GM21786 (cell line): ENCODE results near the gene ATXN7L1.
"Not testable (repeated sequence)": the region's sequence is repeated elsewhere in the genome, so short reads cannot be mapped to it uniquely, and the experiment has no call there.

Experiments
- ATAC-seq: cut with Tn5 transposase; IDR thresholded peaks from one replicate; pipeline ENCODE4 v1.9.1; 2021; ENCODE audit not compliant: unreplicated experiment

The ATXN7L1 gene

DNA sequence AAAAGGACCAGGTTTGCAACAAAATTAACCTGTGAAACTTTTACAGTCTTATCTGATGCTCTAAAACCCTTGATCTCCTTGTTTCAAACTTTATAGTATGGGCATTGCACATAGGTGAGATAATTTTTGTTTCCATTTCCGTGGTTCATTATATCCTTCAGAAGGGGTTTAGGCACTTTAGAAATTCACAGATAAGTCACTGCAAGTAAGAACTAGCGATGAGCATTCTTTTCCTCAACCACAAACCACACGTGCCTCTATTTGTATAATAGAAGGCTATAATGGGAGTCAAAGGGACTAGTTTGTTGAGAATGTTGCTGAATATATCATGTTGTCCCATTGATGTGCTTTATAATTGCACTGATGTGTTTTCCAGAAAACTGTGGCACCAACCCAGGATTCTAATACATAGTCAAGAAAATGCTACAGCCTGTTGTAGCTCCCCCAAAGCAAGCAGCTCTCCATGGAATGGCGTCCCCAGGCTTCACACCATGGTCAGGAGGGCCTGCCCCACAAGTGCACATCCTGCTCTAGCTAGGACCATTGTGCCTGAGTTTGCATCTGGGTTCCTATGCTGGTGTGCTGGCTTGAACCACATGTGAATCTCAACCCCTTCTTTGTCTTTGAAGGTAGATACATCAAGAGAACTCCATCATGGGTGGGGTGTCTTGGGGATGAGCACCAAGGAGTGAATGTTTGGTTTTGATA, 14.0 kb upstream of the ATXN7L1 start:
- ATAC-seq: no peak

DNA sequence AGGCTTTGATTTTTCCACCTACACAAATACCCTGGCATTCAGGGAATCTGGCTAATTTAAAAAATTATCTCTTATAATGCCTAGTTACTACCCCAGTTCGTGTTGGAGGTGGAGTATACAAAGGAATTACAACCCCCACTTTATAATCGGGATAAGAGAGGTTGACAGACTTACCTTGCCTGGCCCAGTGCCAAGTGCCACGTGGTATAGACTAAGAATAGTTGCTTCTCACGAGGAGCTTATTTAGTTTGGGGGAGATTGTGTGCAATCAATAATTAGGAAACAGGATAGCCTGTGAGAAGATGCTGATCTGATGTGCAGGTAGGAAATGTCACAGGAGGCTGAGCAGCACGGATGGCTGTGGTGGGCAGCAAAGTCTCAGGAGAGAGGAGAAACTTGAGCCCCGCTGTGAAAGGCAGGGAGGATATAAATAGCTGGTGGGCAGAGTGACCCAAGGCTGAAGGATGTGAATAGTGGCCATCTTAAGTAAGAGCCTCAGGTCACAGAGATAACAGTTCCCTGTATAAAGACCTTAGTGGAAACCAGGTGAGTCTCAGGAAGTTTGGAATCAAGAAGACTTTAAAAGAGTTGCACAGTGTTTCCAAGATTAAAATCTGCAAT, 11.3 kb upstream of the ATXN7L1 start:
- no peak for ATAC-seq

DNA sequence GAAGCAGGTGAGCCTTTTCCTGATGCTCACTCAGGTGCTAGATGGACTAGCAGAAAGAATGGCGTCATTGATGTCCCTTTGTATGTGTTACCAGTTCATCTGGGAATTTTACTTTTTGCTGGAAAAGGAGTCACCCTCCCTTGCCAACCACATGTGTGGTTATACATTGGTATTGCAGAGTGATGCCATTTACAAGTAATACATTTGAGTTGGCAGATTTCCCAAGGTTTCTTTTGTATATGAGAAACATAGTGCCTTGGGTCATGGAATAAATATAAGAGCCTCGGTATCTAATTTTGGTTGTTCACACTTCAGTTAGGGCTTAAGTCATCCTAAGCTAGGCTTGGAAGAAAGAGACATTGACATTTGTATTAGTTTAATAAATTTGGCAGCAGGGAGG, 10.4 kb upstream of the ATXN7L1 start:
- ATAC-seq: no peak

DNA sequence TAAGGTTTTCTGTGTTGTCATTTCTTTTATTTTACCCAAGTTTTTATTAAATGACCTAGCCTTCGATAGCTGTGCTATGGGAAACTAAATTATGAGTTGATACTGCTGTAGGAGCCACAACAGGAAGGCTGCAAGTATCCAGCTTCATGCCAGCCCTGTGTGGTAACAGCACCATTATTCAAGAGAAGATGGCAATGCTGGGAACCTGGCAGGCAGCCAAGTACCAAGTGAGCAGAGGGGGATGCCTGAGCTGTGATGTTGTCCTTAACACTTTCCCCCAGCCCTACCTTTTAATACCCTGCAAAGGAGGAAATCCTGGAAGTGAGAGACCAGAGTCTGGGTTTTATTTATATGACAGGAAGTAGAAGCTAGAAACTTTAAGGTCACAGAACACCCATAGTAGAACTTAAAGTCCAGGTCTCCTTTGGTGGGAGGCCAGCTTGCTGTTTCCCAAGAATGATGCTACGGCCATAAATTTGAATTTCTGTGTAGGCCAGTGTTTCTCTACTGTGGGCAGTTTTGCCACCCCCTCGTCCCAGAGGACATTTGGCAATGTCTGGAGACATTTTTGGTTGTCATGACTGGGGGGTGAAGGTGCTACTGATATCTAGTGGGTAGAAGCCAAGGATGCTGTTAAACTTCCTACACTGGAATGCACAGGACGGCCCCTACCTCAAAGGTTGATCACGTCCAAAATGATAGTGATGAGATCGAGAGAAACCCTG, 9.2 kb upstream of the ATXN7L1 start:
- ATAC-seq: no peak

DNA sequence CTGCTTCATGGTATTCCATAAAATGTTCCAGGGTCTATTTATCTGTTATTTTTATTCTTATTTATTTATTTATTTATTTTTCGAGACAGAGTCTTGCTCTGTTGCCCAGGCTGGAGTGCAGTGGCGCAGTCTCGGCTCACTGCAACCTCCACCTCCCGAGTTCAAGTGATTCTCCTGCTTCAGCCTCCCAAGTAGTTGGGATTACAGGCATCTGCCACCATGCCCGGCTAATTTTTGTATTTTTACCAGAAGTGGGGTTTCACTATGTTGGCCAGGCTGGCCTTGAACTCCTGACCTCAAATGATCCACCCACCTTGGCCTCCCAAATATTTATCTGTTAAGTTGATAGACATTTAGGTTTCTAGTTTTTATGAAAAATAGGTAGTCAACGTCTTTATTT, 6.8 kb upstream of the ATXN7L1 start:
- not testable (repeated sequence) for ATAC-seq

DNA sequence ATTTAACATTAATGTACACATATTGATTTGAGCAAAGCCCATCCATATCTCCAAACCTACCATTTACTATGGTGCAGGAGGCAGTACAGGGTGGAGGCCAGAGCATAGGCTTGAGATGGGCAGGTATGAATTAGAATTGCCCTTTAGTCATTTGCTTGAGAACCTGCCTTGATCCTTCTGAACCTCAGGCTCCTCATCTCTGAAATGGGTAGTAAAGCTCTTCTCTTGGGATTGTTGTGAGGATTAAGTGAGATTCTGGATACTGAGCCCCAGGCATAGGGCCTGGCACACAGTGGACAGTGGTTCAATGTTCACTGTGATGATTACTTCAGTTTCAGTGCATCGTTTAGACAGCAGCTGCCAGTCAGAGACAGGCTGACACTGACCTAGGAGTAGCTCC, 5.0 kb upstream of the ATXN7L1 start:
- ATAC-seq: no peak

DNA sequence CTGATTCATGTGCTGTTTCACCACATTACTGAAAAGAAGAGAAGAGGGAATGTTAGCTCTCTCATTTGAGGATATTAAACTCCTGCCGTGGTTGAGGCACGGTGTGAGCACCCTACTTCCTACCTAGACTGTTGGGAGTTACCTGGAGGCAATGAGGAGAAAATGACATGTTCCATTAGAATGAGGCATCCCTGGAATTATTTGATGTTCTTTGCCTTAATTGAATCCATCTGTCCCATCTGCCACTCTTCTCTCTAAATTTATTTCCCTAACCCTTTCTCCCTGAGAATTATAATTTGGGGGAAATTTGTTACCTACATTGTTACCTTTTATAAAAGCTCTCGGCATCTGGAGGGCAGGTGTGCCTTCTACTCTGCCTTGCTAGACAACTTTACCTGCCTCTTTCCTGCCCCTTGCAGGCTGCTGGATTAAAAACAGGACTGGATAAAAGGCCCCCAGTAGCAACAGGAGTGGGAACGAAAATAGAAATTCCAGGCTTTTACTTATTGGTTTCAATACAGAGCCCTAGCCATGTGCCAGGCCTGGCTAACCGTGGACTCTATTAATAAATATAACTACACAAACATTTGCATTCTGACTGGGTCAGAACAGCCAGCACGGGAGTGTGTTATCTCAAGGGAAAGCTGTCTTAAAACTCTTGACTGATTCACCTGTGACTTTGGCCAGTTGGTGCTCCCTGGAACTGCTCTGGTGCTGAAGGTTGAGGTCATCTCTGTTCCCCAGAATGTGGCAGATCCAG, 4.4 kb upstream of the ATXN7L1 start:
- no peak for ATAC-seq

DNA sequence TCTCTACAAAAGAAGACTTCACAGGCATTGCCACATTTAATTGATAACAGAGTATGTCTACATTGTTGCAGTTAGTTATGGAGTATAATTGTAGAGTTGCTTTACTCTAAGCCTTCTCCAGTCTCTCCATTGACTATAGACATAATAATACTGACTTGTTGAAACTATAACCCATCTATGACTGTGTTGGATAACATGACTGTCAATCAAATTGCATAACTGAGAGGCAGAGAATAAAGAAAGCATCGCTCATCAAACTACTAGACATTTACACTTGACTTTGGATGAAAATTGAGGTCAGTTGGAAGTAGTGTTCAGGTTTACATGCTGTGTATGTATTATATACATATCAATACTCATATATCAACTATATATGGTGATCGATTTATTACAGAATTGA, 3.4 kb upstream of the ATXN7L1 start:
- no peak for ATAC-seq

DNA sequence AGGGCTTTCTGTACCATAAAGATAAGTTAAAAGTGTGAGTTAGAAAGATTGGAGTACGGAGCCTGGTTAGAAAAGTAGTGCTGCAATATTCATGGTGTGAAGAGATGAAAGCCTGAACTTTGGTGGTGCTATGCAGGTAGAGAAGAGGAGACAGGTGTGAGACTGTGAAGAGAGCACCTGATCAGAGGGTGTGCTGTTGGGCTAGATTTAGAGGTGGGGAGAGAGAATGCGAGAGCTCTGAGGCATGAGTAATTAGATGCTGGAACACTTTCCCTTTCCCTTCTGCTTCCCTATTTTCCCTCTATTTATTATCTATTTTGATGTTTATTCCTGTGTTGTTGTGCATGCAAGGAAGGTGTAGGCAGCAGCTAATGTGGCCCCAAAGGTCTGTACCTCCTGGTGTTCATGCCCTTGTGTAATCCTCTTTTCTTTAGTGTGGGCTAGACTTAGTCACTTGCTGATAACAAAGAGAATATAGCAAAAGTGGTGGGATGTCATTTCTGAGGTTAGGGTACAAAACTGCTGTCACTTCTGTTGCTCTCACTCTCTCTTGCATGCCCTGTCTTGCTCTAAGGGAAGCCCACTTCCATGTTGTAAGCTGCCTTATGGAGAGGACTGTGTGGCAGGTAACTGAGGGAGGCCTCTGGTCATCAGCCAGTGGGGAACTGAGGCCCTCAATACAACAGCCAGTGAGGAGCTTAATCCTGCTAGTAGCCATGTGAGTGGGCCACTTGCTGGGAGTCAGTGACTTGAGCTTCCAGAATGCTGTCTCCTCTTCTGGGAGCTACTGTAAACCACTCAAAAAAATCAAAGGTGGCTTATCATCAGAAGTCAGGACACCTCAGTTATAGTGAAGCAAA, 2.6 kb upstream of the ATXN7L1 start:
- ATAC-seq: no peak

DNA sequence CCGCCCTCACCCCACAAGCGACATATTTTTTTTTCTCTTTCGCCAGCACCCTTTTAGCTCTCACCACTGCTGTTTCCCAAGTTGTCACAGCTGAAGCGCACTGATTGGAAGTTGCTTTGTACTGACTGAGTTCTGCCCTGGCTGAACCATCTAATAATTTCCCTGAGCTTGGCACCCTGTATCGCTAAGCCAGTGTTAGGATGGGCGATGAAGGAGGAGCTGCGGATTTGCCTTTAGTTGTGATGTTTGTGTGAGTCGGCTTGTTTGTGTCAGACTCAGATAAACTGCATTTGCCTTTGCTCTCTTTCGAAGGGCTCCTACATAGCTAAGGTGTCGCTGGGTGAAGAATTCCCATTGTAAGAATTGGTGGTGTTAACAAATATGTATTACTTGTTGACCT, 1.3 kb upstream of the ATXN7L1 start:
- no peak for ATAC-seq

DNA sequence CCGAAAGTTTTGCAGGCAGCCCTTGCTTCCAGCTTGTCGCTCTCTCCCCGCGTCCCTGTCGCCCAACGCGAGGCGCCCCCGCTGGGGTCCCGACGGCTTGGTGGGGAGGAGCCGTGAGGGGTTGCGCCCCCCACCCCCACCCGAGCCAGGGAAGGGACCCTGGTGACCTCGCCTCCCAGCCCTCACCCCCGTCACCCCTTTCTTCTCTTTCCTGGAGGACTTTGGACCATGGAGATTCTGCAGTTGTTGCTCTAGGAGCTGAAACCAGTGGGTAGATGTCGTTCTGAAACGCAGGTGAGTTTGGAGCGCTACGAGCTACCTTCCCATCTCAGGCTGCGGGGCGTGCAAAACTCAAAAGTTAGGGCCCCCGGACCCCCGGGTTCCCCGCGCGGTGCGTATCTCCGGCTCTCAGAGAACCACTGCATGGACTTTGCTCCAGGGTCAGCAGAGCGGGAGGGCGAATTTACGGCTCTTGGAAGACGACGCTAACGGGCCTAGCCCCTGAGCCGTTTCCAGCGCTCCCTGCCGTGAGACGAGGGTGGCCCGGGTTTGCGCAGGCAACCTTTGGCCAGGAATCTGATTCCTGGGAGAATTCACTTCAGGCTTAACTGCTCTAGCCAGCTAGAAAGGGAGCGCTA, 684 bp upstream of the ATXN7L1 start:
- no peak for ATAC-seq

DNA sequence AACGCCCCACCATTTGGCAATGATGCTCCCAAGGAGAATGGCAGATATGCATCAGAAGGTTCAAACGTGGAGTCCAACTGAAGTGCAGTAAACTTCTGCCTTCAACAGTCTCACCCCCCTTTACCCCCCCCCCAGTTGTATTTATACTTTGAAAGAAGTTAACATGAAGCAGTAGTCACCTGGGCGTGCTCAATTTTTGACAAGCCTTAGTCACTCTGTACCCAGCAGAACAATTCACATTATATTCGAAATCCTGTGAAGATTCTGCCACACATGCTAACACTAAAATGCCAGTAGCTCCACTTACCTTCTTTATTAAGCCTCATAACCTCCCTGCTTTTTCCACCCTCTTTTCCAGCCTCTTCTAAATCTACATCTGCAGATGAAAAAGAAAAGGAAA, 894 bp downstream of the ATXN7L1 start:
- ATAC-seq: no peak

DNA sequence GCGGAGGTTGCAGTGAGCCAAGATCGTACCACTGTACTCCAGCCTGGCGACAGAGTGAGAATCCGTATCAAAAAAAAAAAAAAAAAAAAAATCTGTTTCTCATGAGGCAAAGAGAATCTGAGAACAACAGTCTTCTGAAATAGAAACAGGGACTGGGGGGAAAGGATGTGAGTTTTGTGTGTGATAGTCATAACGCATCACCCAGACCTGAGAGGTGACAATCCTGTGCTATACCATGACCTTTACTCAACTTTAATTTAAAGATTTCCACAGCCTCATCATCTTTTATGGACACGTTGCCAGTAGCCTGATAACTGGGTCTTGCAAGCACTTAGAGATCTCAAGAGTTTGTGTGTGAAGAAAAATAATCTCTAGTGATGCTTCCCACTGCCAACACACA, 2.3 kb downstream of the ATXN7L1 start:
- ATAC-seq: no peak

DNA sequence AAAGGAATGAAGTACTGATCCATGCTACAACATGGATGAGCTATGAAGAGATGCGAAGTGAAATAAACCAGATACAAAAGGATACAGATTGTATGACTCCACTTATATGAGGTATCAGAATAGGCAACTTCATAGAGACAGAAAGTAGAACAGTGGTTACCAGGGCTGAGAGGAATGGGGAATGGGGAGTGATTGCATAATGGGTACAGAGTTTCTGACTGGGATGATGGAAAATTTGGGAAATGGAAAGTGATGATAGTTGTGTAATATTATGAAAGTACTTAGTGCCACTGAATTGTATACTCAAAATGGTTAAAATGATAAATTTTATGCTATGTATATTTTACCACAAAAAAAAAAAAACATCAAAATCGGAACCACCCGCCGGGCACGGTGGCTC, 3.9 kb downstream of the ATXN7L1 start:
- no peak for ATAC-seq

DNA sequence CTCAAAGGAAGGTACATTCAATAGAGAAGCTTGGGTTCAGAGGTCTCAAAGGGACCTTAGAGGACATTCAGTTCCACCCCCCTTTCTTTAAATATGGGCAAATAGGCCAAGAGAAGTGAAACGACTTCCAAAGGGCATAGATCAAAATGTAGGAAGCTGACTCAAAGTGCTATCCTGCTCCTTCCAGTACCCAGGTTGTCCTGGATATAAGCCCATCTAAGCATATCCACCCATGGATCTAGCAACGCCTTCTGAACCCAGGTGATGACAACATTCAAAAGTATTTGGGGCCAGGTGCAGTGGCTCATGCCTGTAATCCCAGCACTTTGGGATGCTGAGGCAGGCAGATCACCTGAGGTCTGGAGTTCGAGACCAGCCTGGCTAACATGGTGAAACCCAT, 5.3 kb downstream of the ATXN7L1 start:
- no peak for ATAC-seq

DNA sequence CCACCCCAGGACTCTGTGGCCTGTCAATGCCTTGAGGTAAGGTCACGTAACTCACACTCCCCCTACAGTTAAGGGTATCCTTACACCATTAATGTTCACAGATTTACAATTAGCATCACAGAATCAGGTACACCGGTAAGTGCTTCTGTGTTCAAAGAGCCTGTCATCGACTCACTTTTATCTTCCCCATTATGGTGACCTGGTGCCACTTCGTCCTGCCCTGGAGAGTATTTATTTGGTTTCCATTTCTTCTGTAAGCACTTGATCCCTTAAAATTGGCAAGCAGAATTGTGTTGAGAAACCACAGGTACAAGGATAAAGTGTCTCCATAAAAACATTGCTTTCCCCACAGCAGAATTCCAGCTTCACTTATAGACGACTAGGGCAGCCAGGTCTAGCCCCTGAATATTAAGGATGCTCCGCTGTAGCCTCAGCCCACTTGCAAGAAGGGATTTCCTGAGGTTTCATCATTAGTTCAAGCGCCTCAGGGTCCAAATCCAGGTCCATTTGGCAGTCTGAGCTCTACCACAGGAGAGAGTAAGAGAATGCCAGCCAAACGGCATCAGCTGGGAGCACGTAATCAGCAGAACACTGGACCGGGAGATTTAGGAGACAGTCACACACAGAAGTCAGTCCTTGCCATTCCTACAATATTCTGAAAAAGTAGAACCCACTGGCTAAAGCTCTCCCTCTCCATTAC, 10.1 kb downstream of the ATXN7L1 start:
- ATAC-seq: no peak

DNA sequence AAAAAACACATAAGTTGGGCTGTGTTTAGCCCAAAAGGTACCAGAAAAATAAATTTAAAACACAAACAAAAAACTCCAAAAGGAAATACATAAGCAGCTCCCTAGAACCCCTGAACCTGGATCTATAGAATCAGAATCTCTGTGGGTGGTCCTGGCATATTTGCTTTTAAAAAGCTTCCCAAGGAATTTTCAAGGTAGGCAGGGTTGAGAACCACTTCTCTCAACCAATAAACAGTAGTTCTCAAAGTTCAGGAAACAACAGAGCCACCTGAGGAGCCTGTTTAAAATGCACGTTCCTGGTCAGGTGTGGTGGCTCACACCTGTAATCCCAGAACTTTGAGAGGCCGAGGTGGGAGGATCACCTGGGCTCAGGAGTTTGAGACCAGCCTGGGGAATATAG, 12.5 kb downstream of the ATXN7L1 start:
- ATAC-seq: no peak

DNA sequence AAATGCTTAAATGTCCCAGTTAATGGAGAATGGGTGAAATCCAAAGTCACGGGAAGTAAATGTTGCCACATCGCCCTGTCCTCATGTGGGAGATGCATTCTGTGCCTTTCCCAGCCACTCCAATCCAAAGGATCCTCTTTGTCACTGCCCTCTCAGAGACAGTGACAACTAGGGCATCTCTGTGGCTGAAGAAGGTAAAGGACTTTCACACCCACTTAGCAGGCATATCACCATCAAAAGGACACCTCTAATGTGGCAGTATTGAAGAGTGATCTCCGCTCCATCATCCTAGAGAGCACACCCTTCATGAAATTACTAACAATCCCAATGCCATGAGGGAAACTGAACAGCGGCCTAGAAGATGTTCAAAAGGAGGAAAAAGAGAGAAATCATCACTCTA, 13.6 kb downstream of the ATXN7L1 start:
- no peak for ATAC-seq

DNA sequence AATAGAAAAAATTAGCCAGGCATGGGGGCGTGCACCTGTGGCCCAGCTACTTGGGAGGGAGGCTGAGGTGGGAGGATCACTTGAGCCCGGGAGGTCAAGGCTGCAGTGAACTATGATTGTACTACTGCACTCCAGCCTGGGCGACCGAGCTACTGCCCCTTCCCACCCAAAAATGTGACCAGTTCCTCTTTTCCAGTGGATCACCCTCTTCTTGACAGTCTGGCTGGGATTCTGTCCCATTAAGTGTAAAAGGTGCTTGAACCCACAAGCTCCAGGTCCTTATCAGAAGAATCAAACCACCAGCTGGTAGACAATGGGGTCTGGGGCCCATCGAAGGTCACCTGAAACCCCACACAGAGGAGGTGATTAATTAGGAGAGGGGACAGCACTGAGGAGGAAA, 14.1 kb downstream of the ATXN7L1 start:
- no peak for ATAC-seq

DNA sequence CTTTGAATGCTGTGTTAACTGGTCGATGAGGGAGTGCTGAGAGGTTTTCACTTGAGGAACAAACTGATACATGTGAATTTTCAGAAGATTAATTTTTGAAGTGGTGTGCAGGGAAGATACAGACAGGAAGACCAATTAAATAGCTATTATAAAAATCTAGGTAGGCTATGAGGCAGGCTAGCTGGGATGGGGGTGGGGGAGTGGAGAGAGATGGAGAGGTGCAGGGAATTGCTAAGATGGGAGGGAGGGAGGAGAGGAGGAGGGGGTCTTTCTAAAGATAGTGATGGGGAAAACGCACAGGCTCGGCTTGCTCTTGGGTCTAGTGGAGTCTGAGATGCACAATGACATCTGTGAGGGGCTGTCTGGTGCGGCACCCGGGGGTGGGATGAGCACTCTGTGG, 15.2 kb downstream of the ATXN7L1 start:
- no peak for ATAC-seq
